Prostate gland (tissue), 2 donors: ENCODE measurements around the gene ISG15. TPM values are rescaled to one million over a fixed set of nuclear protein-coding genes. Genes with fewer than 3 reads are reported as not detected.
A peak's percentile ranks its signal among the peaks of the same experiment; 100 is the strongest.
"Not testable (repeated sequence)": the region's sequence is repeated elsewhere in the genome, so short reads cannot be mapped to it uniquely, and the experiment has no call there.

Experiments used
- DNase-seq: peaks from one replicate; pipeline ENCODE4 v3.0.0-alpha.2; 2019; ENCODE audit warnings: low spot score
- H3K27ac ChIP-seq, 2 donors: fragments of 200-600 bp; sonication (generic); 2 replicates each; pipeline ENCODE4 v1.5.1; 2017 to 2019
- H3K27me3 ChIP-seq: fragments of 200-600 bp; sonication (generic); replicated peaks from 2 replicates; pipeline ENCODE4 v1.5.1; 2019; ENCODE audit not compliant: insufficient read depth
- H3K36me3 ChIP-seq, 2 donors: fragments of 200-600 bp; sonication (generic); 1 replicate in 1 of 2; 2 replicates in 1 of 2; pipeline versions ENCODE4 v1.5.1 to v1.8.1; 2017 to 2019
- H3K4me1 ChIP-seq: fragments of 200-600 bp; sonication (generic); replicated peaks from 2 replicates; pipeline ENCODE4 v1.5.1; 2019
- H3K4me3 ChIP-seq, 2 donors: fragments of 200-600 bp; sonication (generic); 2 replicates each; pipeline ENCODE4 v1.5.1; 2017 to 2019
- H3K9me3 ChIP-seq: fragments of 200-600 bp; sonication (generic); 2 replicates; pipeline ENCODE4 v1.5.1; 2017
- CTCF ChIP-seq, 4 experiments: fragments of 200-600 bp in 2 of 4; fragments of 450-650 bp in 2 of 4; sonication (generic) in 2 of 4; IDR thresholded peaks; 1 replicate in 3 of 4; 2 replicates in 1 of 4; pipeline ENCODE4 v1.5.1; 2016 to 2019; ENCODE audit warnings: antibody characterized with exemption in 4 of 4, mild to moderate bottlenecking in 2 of 4, moderate library complexity in 2 of 4
- POLR2A ChIP-seq: fragments of 450-650 bp; IDR thresholded peaks from one replicate; pipeline ENCODE4 v1.6.1; 2016; ENCODE audit warnings: antibody characterized with exemption, mild to moderate bottlenecking
- POLR2AphosphoS5 ChIP-seq: sonication (generic); formaldehyde crosslinking; IDR thresholded peaks from one replicate; pipeline ENCODE4 v1.6.1; 2017; ENCODE audit warnings: antibody characterized with exemption
- WGBS: methylation state at CpG from one replicate; pipeline ENCODE4 v1.1.5; 2018; 5-methylcytosine and 5-hydroxymethylcytosine counted together
- intact Hi-C: fragments of 100-400 bp; cut with DNase I; formaldehyde crosslinking; loops from one replicate; pipeline ENCODE4 v1.14.2; 2022
- total RNA-seq, 2 donors: library from RNA; depleted of rRNA; stranded (reverse); fragments of >200 nt; gene quantifications; one replicate each; pipeline ENCODE4 v1.1.0, GENCODE V29; 2016

ISG15 gene
- total RNA-seq, 2 donors from 2014 or later: 22.3 to 27.2 TPM

GRCh38 chr1:1024771-1025699 is 11.7 kb downstream of the ISG15 start:
- Histone ChIP-seq H3K9me3 (no peaks in the 10 kb centered on the region), H3K4me1 (peaks cover 17% of the 10 kb centered on the region), H3K4me3 (peak overlapping the region; percentile 4 to 21), H3K36me3 (no peaks in the 10 kb centered on the region), H3K27ac (peak overlapping the region; percentile 70 to 72), H3K27me3 (no peaks in the 10 kb centered on the region)
- peak; percentile 77 for DNase-seq
- intact Hi-C loops: no loop called here
- TF ChIP-seq CTCF (IDR thresholded peaks at IDR 0.05) (no peak), POLR2AphosphoS5 (peak; percentile 74), POLR2A (peak; percentile 67)
- WGBS: 38% methylated on average over 23 of the region's 31 CpGs

DNA sequence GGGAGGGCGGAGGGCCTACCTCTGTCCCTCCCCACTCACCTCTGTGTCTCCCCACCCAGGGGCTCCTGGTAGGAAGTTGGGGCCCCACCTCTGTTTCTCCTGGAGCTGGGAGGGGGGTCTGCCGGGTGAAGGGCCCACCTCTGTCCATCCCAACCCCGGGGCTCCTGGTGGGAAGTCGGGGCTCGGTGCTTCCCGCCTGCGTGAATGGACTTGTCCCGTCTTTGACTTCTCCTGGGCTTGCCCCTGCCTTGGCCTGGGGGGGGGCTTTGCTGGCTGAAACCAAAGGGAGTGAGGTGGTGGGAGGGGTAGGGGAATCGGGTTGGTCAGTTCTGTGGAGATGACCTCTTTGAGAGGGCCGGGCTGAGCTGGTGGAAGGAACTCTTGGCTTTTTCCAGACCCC is 12.4 kb downstream of the ISG15 start:
- TF ChIP-seq POLR2AphosphoS5 (no peak), POLR2A (no peak), CTCF (IDR thresholded peaks at IDR 0.05) (no peak)
- Histone ChIP-seq H3K9me3 (no peaks in the 10 kb centered on the region), H3K36me3 (no peaks in the 10 kb centered on the region), H3K27ac (peak overlapping the region; percentile 70 to 72), H3K4me3 (peak overlapping the region in 1 of 2 donors; percentile 21), H3K4me1 (peaks cover 16% of the 10 kb centered on the region), H3K27me3 (no peaks in the 10 kb centered on the region)
- no peak for DNase-seq
- intact Hi-C loops: no loop called here
- 50% methylated on average over 10 of the region's 10 CpGs for WGBS

DNA sequence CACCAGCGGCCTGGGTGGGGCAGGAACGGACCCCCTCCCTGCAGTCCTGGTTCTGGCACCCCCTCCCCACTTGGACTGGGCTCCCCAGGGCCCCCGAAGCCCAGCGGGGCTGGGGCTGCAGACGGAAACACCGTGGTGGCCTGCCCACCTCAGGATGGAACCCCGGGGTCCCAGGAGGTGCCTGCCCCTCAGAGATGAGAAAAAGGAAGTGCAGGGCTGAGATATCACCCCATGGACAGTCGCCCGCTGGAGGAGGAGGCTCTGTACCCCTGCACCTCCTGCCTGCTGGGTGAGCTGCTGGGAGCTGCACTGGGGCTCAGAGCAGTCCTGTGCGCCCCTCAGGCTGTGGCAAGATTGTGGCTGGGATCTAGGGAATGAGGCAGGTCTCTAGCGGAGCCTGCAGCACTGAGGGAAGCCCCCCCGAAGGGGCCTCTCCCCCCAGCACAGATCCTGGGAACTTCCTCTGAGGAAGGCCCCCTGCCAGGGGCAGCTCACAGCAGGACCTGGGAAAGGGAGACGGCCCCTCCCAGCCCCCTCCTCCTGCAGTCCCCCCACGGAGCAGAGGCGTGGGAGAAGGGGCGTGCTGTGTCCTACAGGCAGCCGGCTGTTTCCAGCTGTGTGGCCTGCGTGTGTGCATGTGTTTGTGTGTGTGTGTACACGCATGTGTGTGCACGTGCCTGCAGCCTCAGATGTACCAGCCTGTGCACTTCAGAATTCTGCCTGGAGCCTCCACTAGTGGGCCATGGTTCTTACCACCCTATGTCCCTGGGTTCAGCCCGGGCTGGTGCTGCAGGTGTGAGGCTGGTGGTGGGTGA is 13.5 kb downstream of the ISG15 start:
- Histone ChIP-seq H3K36me3 (no peaks in the 10 kb centered on the region), H3K27me3 (no peaks in the 10 kb centered on the region), H3K27ac (no peak overlapping the region), H3K9me3 (no peaks in the 10 kb centered on the region), H3K4me3 (no peak overlapping the region), H3K4me1 (peaks cover 7% of the 10 kb centered on the region)
- intact Hi-C loops: no loop called here
- no peak for DNase-seq
- 66% methylated on average over 21 of the region's 21 CpGs for WGBS
- TF ChIP-seq CTCF (IDR thresholded peaks at IDR 0.05) (no peak), POLR2AphosphoS5 (no peak), POLR2A (no peak)

GRCh38 chr1:1027791-1028190 is 14.5 kb downstream of the ISG15 start:
- WGBS: 78% methylated on average over 9 of the region's 17 CpGs
- H3K4me3 ChIP-seq: no peak overlapping the region
- no peak for DNase-seq
- TF ChIP-seq POLR2A (no peak), CTCF (IDR thresholded peaks at IDR 0.05) (no peak), POLR2AphosphoS5 (no peak)
- H3K4me1 ChIP-seq: peaks cover 7% of the 10 kb centered on the region
- H3K36me3 ChIP-seq: no peaks in the 10 kb centered on the region
- no peaks in the 10 kb centered on the region for H3K27me3 ChIP-seq
- H3K27ac ChIP-seq: no peak overlapping the region
- intact Hi-C loops: no loop called here
- no peaks in the 10 kb centered on the region for H3K9me3 ChIP-seq

GRCh38 chr1:1030867-1031658 is 17.8 kb downstream of the ISG15 start:
- H3K4me1 ChIP-seq, H3K27me3 ChIP-seq, H3K4me3 ChIP-seq, H3K27ac ChIP-seq, H3K36me3 ChIP-seq, H3K9me3 ChIP-seq, intact Hi-C loops, DNase-seq: not testable (repeated sequence)
- 84% methylated on average over 6 of the region's 7 CpGs for WGBS
